HUES48 (cell line): ENCODE measurements around the gene SLC36A2.

Source experiments
- H3K27ac ChIP-seq: one replicate; pipeline ENCODE4 v1.7.0; 2013; ENCODE audit warnings: low read depth, low read length, inconsistent platforms
- H3K27me3 ChIP-seq: 2 replicates; pipeline ENCODE4 v1.6.1; 2013; ENCODE audit warnings: mild to moderate bottlenecking, low read length; ENCODE audit not compliant: control insufficient read depth, insufficient read depth
- H3K36me3 ChIP-seq: 2 replicates; pipeline ENCODE4 v1.6.1; 2013; ENCODE audit warnings: low read length; ENCODE audit not compliant: control insufficient read depth, insufficient read depth
- H3K4me1 ChIP-seq: 2 replicates; pipeline ENCODE4 v1.6.1; 2013; ENCODE audit warnings: mild to moderate bottlenecking, low read length; ENCODE audit not compliant: control insufficient read depth, insufficient read depth
- H3K4me3 ChIP-seq: 2 replicates; pipeline ENCODE4 v1.5.1; 2013; ENCODE audit warnings: mild to moderate bottlenecking, low read depth, low read length
- H3K9ac ChIP-seq: 2 replicates; pipeline ENCODE4 v1.6.1; 2013; ENCODE audit warnings: mild to moderate bottlenecking, low read depth, low read length, moderate library complexity
- H3K9me3 ChIP-seq: 2 replicates; pipeline ENCODE4 v1.6.1; 2013; ENCODE audit warnings: low read length; ENCODE audit not compliant: control insufficient read depth, insufficient read depth

The SLC36A2 gene

GRCh38 chr5:151357792-151358191 is 10.4 kb upstream of the SLC36A2 start:
- no peak overlapping the region for H3K4me3 ChIP-seq
- no peaks in the 10 kb centered on the region for H3K36me3 ChIP-seq
- H3K4me1 ChIP-seq, result peaks cover 18% of the 10 kb centered on the region; the same call in 1 of the 2 replicates
- no peaks in the 10 kb centered on the region for H3K9me3 ChIP-seq
- H3K27me3 ChIP-seq, result no peaks in the 10 kb centered on the region
- H3K27ac ChIP-seq, result no peak overlapping the region
- no peak overlapping the region for H3K9ac ChIP-seq

GRCh38 chr5:151357097-151357496 is 9.7 kb upstream of the SLC36A2 start:
- no peaks in the 10 kb centered on the region for H3K9me3 ChIP-seq
- H3K4me1 ChIP-seq, result peaks cover 18% of the 10 kb centered on the region; the same call in 1 of the 2 replicates
- peaks cover 5% of the 10 kb centered on the region; the same call in 1 of the 2 replicates for H3K27me3 ChIP-seq

GRCh38 chr5:151351671-151352070 is 4.3 kb upstream of the SLC36A2 start:
- no peaks in the 10 kb centered on the region for H3K36me3 ChIP-seq
- H3K27me3 ChIP-seq, result peaks cover 55% of the 10 kb centered on the region
- H3K9me3 ChIP-seq, result no peaks in the 10 kb centered on the region
- H3K4me1 ChIP-seq, result peaks cover 21% of the 10 kb centered on the region
- H3K4me3 ChIP-seq, result no peak overlapping the region
- H3K9ac ChIP-seq, result no peak overlapping the region
- H3K27ac ChIP-seq, result no peak overlapping the region

More at GRCh38 chr5:151357097-151357496, 9.7 kb upstream of the SLC36A2 start:
- Histone ChIP-seq H3K36me3 (no peaks in the 10 kb centered on the region), H3K9ac (no peak overlapping the region), H3K4me3 (no peak overlapping the region), H3K27ac (no peak overlapping the region)

- no peak overlapping the region for H3K9ac ChIP-seq
- no peaks in the 10 kb centered on the region for H3K36me3 ChIP-seq
- no peaks in the 10 kb centered on the region for H3K9me3 ChIP-seq
- H3K4me1 ChIP-seq, result peaks cover 32% of the 10 kb centered on the region
- H3K4me3 ChIP-seq, result no peak overlapping the region
- H3K27me3 ChIP-seq, result peaks cover 82% of the 10 kb centered on the region
- peak overlapping the region; percentile 33 for H3K27ac ChIP-seq
Observed at GRCh38 chr5:151348789-151349188, 1.4 kb upstream of the SLC36A2 start.

GRCh38 chr5:151345808-151346478 is 1.4 kb downstream of the SLC36A2 start:
- Histone ChIP-seq H3K27ac (peak overlapping the region; percentile 43), H3K36me3 (no peaks in the 10 kb centered on the region), H3K27me3 (peaks cover 82% of the 10 kb centered on the region), H3K9ac (no peak overlapping the region; the same call in 1 of the 2 replicates), H3K4me1 (peaks cover 32% of the 10 kb centered on the region), H3K9me3 (no peaks in the 10 kb centered on the region), H3K4me3 (0 out of 2 replicates have a peak overlapping the region, but pooled peaks have one; percentile 9)

- Histone ChIP-seq H3K9me3 (no peaks in the 10 kb centered on the region), H3K4me1 (peaks cover 32% of the 10 kb centered on the region), H3K9ac (no peak overlapping the region), H3K4me3 (0 out of 2 replicates have a peak overlapping the region, but pooled peaks have one; percentile 9), H3K27me3 (peaks cover 78% of the 10 kb centered on the region), H3K36me3 (no peaks in the 10 kb centered on the region), H3K27ac (peak overlapping the region; percentile 43)
Observed at GRCh38 chr5:151345187-151345807, 2.1 kb downstream of the SLC36A2 start.

GRCh38 chr5:151344088-151344487 is 3.3 kb downstream of the SLC36A2 start:
- Histone ChIP-seq H3K27me3 (peaks cover 66% of the 10 kb centered on the region), H3K27ac (no peak overlapping the region), H3K9me3 (no peaks in the 10 kb centered on the region), H3K9ac (no peak overlapping the region), H3K4me3 (no peak overlapping the region), H3K4me1 (peaks cover 30% of the 10 kb centered on the region), H3K36me3 (no peaks in the 10 kb centered on the region)

- Histone ChIP-seq H3K4me3 (no peak overlapping the region), H3K4me1 (peaks cover 5% of the 10 kb centered on the region), H3K27ac (no peak overlapping the region), H3K9ac (no peak overlapping the region), H3K9me3 (no peaks in the 10 kb centered on the region), H3K36me3 (no peaks in the 10 kb centered on the region), H3K27me3 (peaks cover 27% of the 10 kb centered on the region)
Observed at GRCh38 chr5:151340004-151340403, 7.4 kb downstream of the SLC36A2 start.

- no peaks in the 10 kb centered on the region for H3K9me3 ChIP-seq
- H3K4me3 ChIP-seq, result no peak overlapping the region
- H3K9ac ChIP-seq, result no peak overlapping the region
- H3K36me3 ChIP-seq, result no peaks in the 10 kb centered on the region
- no peaks in the 10 kb centered on the region for H3K4me1 ChIP-seq
- H3K27me3 ChIP-seq, result peaks cover 15% of the 10 kb centered on the region; the same call in 1 of the 2 replicates
- H3K27ac ChIP-seq, result no peak overlapping the region
Observed at GRCh38 chr5:151338734-151339133, 8.6 kb downstream of the SLC36A2 start.

- H3K9me3 ChIP-seq, result no peaks in the 10 kb centered on the region
- H3K36me3 ChIP-seq, result no peaks in the 10 kb centered on the region
- H3K4me1 ChIP-seq, result no peaks in the 10 kb centered on the region
- no peak overlapping the region for H3K27ac ChIP-seq
- H3K27me3 ChIP-seq, result no peaks in the 10 kb centered on the region
- no peak overlapping the region for H3K9ac ChIP-seq
- H3K4me3 ChIP-seq, result no peak overlapping the region
Observed at GRCh38 chr5:151332857-151333256, 14.5 kb downstream of the SLC36A2 start.

- no peak overlapping the region for H3K9ac ChIP-seq
- H3K4me1 ChIP-seq, result peaks cover 6% of the 10 kb centered on the region; the same call in 1 of the 2 replicates
- H3K27ac ChIP-seq, result no peak overlapping the region
- H3K27me3 ChIP-seq, result no peaks in the 10 kb centered on the region
- H3K36me3 ChIP-seq, result no peaks in the 10 kb centered on the region
- H3K4me3 ChIP-seq, result no peak overlapping the region
- H3K9me3 ChIP-seq, result no peaks in the 10 kb centered on the region
Observed at GRCh38 chr5:151328734-151329133, 18.6 kb downstream of the SLC36A2 start.
